GM18498 (cell line): ENCODE data around the gene EPC1.
A peak's percentile ranks its signal among the peaks of the same experiment; 100 is the strongest.

Source experiments
- ATAC-seq: cut with Tn5 transposase; IDR thresholded peaks from one replicate; pipeline ENCODE4 v1.9.1; 2021; ENCODE audit warnings: mild to moderate bottlenecking, moderate library complexity; ENCODE audit not compliant: unreplicated experiment

EPC1 gene

DNA sequence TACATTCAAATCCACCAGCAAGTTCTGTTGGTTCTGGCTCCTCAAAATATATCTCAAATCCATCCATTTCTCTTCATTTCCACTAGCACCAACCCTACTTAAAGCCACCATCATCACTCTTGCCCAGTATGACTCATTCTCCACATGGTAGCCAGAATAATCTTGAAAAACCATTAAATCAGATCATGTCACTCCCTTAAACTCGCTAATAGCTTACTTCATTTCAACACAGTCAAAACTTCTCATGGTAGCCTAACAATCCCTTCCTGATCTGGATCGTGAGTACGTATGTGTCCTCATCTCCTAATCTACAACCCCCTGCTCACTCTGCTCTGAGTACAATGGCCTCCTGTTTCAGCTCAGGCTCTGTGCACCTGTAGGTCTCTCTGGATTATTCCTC lies 8.7 kb downstream of the EPC1 start:
- ATAC-seq = no peak

- no peak for ATAC-seq
These were observed 9.6 kb downstream of the EPC1 start for GRCh38 chr10:32337350-32337749.

GRCh38 chr10:32333849-32334248 lies 13.1 kb downstream of the EPC1 start:
- no peak for ATAC-seq

GRCh38 chr10:32332299-32332750 lies 14.6 kb downstream of the EPC1 start:
- peak; percentile 95 for ATAC-seq

DNA sequence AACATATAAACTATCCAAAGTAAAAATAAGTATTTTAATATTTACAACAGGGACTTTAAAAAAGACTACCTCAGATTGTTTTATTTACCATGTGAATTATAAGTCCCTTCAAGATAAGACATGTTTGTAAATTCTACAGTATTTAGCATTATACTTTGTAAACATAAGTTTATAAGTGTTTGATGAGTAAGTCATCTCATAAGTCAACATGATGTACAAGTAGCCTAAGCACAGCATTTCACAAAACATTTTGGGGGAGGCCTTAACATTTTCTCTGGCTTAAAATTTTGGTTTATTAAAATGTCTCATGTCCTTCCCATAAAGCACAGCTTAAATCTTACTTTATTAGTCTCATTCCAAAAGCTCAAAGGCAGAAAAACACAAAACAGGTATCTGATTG lies 15.4 kb downstream of the EPC1 start:
- no peak for ATAC-seq

DNA sequence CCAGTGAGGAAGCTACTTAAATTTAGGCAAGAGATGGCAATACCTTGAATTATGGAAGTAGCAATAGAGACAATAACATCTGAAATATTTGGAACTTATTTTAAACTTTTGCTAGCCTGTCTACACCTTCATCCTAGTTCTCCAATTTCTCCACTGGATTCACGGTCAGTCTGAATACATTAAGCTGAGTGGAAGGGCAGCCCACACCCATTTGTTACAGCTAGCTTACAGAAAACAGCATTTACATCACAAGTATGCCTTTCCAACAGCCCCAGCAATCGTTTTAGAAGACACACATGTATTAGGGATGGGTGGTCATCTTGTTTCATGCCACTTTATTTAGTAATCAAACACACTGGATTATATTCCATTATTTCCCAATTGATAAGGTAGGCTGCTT lies 16.7 kb downstream of the EPC1 start:
- ATAC-seq = no peak

DNA sequence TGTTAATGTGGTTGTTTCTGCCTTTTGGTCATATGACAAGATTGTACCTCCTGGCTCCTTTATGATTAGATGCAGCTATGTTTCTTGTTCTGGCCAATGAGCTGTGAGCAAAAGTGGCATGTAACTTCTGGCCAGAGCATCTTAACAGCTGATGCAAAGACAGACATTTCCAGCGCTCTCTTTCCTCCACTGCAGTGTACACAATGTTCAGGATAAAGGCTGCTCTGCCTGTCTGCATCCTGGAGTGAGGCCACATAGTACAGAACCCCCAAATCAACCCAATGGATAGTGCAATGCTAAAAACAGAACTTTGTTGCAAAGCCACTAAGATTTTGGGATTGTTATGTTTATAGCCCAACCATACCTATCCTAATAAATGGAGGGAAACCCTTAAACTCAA lies 17.9 kb downstream of the EPC1 start:
- no peak for ATAC-seq

DNA sequence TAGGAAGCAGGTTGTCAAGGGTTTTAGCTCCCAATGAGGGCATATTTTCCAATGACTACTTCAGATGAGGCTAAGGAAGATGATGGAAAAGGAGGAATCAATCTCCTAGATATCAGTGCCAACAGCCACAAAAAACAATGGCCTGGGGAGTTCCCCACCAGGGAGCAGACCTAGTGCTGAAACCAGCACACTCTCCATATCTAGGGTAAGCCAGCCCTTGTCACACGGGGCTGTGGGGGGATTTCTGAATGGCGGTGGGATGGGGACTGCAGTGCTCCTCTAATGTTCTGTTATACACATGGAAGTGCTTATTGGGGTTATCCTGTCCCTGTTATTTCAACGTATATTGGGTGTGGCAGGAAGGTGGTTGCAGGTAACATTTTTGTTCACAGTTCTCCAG lies 18.5 kb downstream of the EPC1 start:
- ATAC-seq = no peak

- no peak for ATAC-seq
These were observed 19.6 kb downstream of the EPC1 start for GRCh38 chr10:32327364-32327691.

DNA sequence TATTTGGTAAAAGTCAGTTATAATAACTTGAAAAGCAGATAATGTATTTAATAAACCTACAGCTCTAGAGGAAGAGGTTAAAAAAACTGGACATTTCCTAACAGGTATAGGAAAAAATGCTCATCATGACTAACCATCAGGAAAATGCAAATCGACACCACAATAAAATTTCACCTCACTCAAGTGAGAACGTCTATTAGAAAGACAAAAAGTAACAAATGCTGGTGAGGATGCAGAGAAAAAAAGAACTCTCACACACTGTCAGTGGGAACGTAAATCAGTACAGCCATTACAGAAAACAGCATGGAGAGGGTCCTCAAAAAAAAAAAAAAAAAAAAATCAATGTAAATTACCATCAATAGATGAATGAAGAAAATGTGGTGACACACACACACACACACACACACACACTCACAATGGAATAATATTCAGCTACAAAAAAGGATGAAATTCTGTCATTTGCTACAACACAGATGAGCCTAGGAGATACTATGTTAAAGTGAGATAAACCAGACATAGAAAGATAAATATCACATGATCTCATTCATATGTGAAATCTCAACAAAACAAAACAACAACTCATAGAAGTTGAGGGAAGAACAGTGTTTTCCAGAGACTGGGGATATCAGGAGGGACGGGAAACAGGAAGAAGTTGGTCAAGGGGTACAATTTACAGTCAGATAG lies 20.1 kb downstream of the EPC1 start:
- ATAC-seq = no peak

- peak; percentile 61 for ATAC-seq
These were observed 20.8 kb downstream of the EPC1 start for GRCh38 chr10:32326119-32326518.

- ATAC-seq = no peak
These were observed 23.9 kb downstream of the EPC1 start for GRCh38 chr10:32323051-32323450.

- no peak for ATAC-seq
These were observed 25.8 kb downstream of the EPC1 start for GRCh38 chr10:32321016-32321631.

GRCh38 chr10:32318476-32318896 lies 28.5 kb downstream of the EPC1 start:
- ATAC-seq = peak; percentile 37

GRCh38 chr10:32317795-32318357 lies 29.1 kb downstream of the EPC1 start:
- peak; percentile 95 for ATAC-seq

DNA sequence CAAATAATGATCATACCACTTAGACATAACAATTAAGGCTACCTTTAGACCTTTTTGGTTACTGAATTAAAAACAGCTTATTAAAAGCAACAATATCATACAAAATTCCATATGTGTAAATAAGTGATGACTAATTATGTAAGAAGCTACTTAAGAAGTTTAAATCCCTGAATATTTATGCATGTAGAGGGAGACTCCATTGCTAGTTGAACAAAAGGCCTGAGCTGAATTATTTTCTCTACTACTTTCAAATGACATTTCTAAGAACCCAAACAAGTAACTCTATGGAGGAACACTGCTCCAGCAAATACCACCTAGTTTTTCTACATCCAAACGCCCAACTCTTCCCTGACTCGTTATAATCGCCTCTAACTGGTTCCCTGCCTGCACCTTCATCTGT lies 31.5 kb downstream of the EPC1 start:
- no peak for ATAC-seq

GRCh38 chr10:32314588-32314987 lies 32.4 kb downstream of the EPC1 start:
- ATAC-seq = no peak

GRCh38 chr10:32308027-32308603 lies 38.8 kb downstream of the EPC1 start:
- no peak for ATAC-seq

GRCh38 chr10:32307609-32308008 lies 39.3 kb downstream of the EPC1 start:
- no peak for ATAC-seq

DNA sequence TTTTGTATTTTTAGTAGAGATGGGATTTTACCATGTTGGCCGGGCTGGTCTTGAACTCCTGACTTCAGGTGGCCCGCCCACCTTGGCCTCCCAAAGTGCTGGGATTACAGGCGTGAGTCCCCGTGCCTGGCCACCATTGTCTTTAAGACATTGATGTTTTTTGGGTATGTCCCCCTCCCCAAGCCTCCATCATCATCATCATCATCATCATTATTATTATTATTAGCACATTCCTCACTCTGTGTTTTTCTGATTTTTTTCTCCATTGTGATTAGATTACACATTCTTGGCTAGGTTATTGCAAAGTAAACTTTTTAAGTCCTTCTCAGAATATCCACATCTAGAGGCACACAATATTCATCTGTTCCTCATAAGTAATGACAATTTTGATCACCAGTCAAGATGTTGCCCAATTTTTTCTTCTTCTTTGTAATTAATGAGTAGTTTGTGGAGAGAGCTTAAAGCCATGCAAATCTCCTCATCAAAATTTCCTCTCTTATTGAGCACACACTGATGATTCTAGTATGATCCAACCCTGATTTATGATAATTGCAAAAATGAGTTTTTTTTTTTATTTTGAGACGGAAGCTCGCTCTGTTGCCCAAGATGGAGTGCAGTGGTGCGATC lies 47.5 kb downstream of the EPC1 start:
- no peak for ATAC-seq

- no peak for ATAC-seq
These were observed 48.7 kb downstream of the EPC1 start for GRCh38 chr10:32298075-32298812.
